Measurements from ENCODE around the gene KLHL6.
"Not testable (repeated sequence)": the region's sequence is repeated elsewhere in the genome, so short reads cannot be mapped to it uniquely, and the experiment has no call there.

Gene KLHL6

DNA sequence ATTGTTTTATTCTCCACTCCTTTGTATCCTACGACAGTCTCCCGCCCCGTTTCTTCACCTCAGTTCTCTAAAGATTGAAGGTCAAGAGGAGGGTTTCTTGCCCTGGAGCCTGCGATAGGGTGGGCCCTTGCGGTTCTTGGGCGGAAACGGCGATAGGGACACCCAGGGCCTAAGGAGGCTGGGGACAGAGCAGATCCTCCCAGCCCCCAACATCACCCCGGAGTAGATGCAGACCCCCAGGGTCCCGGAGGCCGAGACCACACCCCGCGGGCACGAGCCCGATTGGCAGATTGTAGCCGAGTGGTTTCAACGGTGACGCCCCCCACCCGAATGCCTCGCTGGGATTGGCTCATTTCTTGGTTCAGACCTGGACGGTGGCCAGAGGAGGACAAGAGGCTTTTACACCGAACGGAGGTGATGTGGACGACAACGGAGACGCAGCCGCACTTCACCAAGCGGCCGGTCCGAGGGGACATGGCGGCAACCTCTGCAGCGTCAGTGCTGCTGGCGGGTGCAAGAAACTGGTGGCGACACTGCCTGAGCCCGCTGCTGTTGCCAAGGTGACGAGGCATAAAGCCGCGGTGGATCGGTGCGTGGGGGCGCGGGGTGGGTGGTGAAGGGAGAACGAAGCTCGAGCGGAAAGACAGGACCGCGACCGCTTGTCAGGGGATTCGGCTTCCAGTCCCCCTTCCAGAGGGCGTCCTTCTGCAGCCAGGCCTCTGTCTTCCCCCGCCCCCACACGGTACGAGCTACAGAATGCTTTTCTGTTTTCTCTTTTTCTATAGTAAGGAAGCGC lies 108.1 kb downstream of the KLHL6 start:
- peak; percentile 58 for DNase-seq (ENCODE audit: low read depth)

DNA sequence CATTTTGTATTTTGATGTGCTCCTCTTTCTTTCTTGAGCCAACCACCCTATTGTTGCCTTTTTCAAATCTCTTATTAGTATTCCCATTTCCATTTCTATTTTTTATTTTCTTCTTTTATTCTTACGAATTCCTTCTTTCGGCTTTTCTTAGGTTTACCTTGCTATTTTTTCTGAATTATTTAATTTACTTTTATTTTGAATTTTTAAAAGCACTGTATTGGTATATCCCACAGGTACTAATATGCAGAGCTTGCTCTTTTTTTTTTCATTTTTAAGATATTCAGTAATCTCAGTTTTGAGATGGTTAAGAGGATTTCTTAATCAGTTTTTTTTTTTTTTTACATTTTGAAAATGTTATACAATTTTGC lies 108.7 kb downstream of the KLHL6 start:
- DNase-seq (ENCODE audit: low read depth), result no peak

DNA sequence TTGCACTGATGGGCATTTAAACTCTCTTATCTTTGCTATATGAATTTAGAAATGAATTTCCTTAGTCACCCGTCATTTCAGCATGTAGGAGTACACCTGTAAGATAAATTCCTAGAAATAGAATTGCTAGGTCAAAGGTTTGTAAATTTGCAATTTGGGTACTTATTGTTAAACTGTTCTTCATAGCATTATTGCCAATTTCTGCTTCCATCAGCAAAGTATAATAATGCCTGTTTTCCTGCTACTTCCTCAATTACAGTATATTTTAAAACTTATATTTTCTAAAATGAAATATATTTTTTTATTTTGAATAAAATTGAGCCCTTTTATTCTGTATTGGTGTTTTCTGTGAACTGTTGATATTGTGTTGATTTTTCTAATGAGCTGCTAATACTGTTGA lies 110.8 kb downstream of the KLHL6 start:
- DNase-seq (ENCODE audit: low read depth), result no peak

DNA sequence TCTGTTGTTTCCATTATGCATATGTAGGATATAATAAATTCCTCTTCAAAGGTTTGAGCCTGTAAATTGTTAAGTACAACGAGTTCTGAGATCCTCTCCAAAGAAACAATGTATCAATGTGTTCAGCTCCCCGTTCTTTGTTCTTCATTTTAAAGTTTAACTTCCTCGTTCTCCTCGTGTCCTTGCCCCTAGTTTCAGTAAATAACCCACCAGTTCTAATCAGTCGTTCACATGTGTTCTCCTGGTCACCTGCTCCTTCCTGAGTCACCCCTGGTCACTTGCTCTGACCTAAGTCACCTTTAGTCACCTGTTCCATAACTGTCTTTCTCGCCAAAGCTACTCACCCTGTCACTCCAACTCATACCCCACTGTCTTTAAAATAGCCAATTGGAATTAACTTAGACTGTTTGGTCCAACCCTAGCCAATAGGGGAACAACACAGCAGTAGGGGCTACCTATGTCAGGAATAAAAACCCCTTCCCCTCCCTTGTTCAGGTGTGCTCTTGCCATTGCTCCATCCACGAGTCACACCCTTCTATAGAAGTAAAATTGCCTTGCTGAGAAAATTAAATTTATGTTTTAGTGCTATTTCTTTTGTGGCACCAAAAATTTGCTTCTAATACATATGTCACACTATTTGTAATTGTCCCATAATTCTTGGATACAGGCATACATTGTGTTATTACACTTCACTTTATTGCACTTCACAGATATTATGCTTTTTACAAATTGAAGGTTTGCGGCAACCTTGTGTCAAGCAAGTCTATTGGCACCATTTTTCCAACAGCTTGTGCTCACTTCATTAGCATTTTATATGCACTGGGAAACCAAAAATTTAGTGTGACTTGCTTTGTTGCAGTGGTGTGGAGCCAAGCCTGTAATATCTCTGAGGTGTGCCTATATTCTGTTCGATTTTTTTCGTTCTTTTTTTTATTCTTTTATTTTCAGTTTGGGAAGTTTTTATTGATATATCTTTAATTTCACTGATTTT lies 111.8 kb downstream of the KLHL6 start:
- DNase-seq (ENCODE audit: low read depth), result no peak

DNA sequence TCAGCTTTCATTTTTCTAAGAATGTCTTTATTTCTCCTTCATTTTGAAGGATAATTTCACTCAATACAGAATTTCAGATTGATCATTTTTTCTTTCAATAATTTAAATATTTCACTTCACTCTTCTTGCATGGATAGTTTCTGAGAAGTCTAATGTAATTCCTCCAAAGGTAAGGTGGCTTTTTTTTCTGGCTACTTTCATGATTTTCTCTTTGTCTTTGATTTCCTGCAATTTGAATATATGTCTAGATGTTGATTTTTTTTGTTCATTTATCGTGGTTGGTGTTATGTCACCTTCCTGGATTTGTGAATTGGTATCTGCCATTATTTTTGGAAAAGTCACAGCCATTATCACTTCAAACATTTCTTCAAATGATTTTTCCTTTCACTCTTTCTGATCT lies 112.5 kb downstream of the KLHL6 start:
- DNase-seq (ENCODE audit: low read depth), result no peak

DNA sequence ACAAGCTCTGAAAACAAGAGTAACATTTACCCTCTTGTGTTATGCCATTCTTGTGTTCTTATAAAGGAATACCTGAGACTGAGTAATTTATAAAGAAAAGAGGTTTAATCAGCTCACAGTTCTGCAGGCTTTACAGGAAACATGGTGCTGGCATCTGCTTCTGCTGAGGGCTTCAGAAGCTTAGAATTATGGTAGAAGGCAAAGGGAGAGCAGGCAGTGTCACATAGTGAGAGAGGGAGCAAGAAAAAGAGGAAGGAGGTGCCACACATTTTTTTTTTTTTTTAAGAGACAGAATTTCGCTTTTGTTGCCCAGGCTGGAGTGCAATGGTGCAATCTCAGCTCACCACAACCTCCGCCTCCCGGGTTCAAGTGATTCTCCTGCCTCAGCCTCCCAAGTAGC lies 115.0 kb downstream of the KLHL6 start:
- DNase-seq (ENCODE audit: low read depth), result not testable (repeated sequence)

DNA sequence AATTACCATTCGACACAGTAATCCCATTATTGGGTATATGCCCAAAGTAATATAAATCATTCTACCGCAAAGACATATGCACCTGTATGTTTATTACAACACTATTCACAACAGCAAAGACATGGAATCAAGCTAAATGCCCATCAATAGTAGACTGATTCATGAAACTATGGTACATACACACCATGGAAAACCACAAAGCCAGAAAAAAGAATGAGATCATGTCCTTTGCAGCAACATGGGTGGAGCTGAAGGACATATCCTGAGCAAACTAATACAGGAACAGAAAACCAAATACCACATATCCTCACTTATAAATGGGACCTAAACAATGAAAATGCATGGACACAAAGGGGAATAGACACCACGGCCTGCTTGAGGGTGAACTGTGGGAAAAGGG lies 116.0 kb downstream of the KLHL6 start:
- no peak for DNase-seq (ENCODE audit: low read depth)

DNA sequence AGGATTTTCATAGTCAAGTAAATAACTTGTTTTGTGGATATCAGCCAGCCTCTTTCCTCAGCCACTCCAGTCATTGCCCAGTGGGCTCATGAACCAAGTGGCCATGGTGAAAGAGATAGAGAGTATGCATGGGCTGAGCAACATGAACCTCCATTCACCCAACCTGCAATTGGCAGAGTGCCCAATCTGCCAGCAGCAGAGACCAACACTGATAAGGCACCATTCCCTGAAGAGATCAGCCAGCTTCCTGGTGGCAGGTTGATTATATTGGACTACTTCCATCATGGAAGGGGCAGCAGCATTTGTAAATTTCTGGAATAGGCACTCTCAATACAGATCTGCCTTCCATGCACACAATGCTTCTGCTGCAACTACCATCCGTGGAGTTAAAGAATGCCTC lies 116.8 kb downstream of the KLHL6 start:
- DNase-seq (ENCODE audit: low read depth), result no peak

DNA sequence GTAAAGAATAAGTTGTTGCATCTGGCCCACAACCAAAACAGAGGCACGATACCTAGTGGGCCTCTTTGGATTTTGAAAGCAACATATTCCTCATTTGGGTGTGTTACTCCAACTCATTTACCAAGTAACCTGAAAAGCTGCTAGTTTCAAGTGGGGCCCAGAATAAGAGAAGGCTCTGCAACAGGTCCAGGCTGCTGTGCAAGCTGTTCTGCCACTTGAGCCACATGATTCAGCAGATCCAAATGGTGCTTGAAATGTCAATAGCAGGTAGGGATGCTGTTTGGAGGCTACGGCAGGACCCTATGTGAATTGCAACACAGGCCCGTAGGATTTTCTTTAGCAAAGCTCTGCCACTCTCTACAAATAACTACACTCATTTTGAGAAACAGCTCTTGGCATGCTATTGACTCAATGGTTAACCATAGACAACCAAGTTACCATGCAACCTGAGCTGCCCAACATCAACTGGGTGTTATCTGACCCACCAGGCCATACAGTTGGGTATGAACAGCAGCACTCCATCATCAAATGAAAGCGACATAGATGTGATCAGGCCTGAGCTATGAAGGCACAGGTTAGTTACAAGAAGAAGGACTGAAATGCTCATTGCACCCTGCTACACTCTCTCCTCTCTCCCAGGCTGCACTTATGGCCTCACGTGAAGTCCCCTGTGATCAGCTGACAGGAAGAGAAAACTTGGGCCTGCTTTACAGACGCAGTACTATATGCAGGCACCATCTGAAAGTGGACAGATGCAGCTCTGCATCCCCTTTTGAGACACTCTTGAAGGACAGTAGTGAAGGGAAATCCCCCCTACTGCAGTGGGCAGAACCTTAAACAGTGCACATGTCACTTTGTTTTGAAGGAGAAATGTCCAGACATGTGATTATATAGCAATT lies 117.6 kb downstream of the KLHL6 start:
- no peak for DNase-seq (ENCODE audit: low read depth)

Data from fibroblast of the conjunctiva (primary cell).